Upper lobe of left lung (tissue), 4 donors: ENCODE data around the gene NFE2L1.

Source experiments
- EP300 ChIP-seq, 4 donors: sonication (generic); formaldehyde crosslinking; IDR thresholded peaks; one replicate each; pipeline ENCODE4 v1.5.1; 2017; ENCODE audit warnings: antibody characterized with exemption in 4 of 4, control low read depth in 2 of 4
- POLR2A ChIP-seq, 4 donors: fragments of 450-650 bp; IDR thresholded peaks; one replicate each; pipeline ENCODE4 v1.5.1; 2016 to 2017; ENCODE audit warnings: antibody characterized with exemption in 4 of 4, mild to moderate bottlenecking in 2 of 4
- POLR2AphosphoS5 ChIP-seq, 2 donors: sonication (generic); formaldehyde crosslinking; IDR thresholded peaks; one replicate each; pipeline ENCODE4 v1.5.1; 2017; ENCODE audit warnings: antibody characterized with exemption in 2 of 2
- TF ChIP-seq, protein P1 (sequence below), 6 experiments: fragments of 450-650 bp in 4 of 6; fragments of 200-600 bp in 2 of 6; sonication (generic) in 2 of 6; IDR thresholded peaks; one replicate each; pipeline ENCODE4 v1.5.1; 2016 to 2019; ENCODE audit warnings: antibody characterized with exemption in 6 of 6

GRCh38 chr17:48093341-48094045 is 45.3 kb downstream of the NFE2L1 start:
- TF ChIP-seq, protein P1, sequence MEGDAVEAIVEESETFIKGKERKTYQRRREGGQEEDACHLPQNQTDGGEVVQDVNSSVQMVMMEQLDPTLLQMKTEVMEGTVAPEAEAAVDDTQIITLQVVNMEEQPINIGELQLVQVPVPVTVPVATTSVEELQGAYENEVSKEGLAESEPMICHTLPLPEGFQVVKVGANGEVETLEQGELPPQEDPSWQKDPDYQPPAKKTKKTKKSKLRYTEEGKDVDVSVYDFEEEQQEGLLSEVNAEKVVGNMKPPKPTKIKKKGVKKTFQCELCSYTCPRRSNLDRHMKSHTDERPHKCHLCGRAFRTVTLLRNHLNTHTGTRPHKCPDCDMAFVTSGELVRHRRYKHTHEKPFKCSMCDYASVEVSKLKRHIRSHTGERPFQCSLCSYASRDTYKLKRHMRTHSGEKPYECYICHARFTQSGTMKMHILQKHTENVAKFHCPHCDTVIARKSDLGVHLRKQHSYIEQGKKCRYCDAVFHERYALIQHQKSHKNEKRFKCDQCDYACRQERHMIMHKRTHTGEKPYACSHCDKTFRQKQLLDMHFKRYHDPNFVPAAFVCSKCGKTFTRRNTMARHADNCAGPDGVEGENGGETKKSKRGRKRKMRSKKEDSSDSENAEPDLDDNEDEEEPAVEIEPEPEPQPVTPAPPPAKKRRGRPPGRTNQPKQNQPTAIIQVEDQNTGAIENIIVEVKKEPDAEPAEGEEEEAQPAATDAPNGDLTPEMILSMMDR (IDR thresholded peaks at IDR 0.05) = no peak
- TF ChIP-seq POLR2A (IDR thresholded peaks at IDR 0.05) = no peak
- no peak for TF ChIP-seq POLR2AphosphoS5 (IDR thresholded peaks at IDR 0.05)
- no peak for TF ChIP-seq EP300 (IDR thresholded peaks at IDR 0.05)
